Activated T-helper 9 cell treated with anti-CD3 and anti-CD28 coated beads, Interleukin-2, amount 50 U/mL, for 16 hours (primary cell): ENCODE measurements around the gene WFDC6.

ENCODE experiments used
- DNase-seq: peaks from one replicate; pipeline ENCODE4 v3.0.0-alpha.2; 2020; ENCODE audit warnings: low read depth

The WFDC6 gene

GRCh38 chr20:45515147-45515913 lies 24.0 kb downstream of the WFDC6 start, which contains the start of gene SPINT3:
Gene SPINT3, minus strand, starts transcription at chr20:45515622. Its CDS starts 14 bp downstream, at chr20:45515608.
- no peak for DNase-seq

GRCh38 chr20:45510242-45510862 lies 28.9 kb downstream of the WFDC6 start:
- DNase-seq: no peak

GRCh38 chr20:45509091-45509490 lies 30.2 kb downstream of the WFDC6 start:
- no peak for DNase-seq

- DNase-seq: no peak
Observed at GRCh38 chr20:45508068-45508886, 31.0 kb downstream of the WFDC6 start.

DNA sequence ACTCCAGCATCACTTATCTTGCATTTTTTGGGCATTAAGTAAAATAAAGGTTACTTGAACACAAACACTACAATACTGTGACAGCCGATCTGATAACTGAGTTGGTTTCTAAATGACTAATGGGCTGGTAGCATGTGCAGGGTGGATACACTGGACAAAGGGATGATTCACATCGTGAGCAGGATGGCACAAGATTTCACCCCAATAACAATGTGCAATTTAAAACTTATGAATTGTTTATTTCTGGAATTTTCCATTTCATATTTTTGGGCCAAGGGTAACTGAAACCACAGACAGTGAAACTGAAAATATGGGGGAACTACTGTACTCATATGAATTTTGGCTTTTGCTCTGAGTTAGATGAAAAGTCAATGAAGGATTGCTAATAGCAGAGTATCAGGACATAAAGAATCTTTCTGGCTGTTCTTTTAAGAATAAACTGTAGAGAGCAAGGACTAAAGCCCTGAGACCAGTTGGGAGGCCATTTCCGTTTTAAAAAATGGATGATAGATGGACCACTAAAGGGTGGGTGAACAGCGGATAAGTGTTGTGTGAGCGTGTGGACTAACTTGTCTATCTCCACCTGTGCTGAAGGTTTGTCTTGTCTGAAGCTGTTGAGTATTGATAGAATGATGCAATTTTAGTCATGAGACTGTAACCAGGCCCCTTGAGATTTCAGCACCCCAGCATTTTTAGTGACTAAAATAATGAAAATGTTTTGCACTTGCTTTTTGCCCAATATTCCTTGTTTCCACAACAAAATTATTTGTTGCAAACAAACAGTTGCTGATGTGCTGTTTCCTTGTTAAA lies 32.1 kb downstream of the WFDC6 start:
- DNase-seq: no peak

DNA sequence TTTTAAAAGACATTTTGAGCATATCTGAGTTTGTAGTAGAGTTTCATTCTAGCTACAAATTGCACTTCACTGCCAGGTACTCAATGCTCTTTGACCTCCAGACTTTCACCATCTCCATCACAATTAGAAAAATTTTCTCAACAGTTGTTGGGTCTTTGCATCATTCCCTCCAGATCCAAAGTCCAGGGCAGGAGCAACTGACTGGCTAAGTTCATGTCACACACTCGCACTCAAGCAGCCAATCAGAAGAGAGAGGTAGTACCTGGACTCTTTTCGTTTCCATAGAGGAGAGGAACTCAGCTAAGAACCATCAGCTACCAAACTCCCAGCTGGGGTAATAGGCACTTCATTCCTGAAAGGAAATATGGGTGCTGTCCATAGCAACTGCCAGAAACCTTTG lies 32.9 kb downstream of the WFDC6 start:
- no peak for DNase-seq

DNA sequence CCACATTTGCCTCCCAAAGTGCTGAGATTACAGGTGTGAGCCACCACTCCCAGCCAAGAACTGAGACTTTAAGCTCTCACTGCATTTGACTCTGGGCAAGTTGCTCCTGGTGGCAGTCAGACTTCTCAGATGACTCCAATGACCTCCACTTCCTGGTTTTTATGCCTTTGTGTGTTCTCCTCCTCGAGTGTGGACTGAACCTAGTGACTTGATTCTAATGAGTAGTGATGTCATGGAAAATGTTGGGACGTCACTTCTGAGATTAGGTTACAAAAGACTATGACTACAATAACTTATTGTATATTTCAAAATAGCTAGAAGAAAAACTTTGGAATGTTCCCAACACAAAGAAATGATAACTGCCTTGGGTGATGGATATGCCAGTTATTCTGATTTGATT lies 35.9 kb downstream of the WFDC6 start:
- DNase-seq: no peak

DNA sequence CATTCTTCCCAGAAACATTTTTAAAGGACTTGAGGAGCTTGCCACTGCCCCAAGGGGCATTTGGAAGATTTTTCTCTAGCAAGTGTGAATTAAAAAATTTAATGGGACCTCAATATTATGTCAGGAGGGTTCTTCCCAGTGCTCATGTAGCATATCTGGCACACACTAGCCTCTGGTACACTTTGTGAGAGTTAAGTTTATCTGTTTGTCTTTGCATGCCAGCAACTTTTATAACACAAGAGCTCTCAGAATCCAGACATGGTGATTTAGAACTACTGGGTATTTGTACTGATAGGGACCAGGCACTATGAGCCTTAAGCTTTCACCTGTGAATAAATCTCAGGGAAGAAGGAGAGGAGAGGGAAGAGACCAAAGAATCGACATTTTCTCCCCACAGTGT lies 36.7 kb downstream of the WFDC6 start:
- no peak for DNase-seq

- no peak for DNase-seq
Observed at GRCh38 chr20:45501600-45501999, 37.7 kb downstream of the WFDC6 start.

DNA sequence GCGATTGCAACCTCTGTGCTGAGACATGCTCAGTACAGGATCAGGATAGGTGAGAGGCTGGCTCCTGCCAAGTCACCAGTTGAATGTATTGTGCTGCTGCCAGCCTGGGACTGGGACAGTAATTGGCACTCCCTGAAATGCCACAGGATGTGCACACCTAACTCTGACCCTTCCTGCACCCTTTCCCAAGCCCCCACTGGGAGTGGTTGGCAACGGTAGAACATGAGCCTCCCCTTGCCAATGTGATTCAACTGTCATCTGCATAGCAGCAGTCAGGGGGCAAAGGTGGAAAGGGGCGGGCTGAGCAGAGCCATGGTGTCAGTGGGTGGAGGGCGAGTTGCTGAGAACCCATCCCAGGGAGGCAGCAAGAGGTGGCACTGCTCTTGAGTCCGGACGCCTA lies 39.3 kb downstream of the WFDC6 start:
- no peak for DNase-seq

DNA sequence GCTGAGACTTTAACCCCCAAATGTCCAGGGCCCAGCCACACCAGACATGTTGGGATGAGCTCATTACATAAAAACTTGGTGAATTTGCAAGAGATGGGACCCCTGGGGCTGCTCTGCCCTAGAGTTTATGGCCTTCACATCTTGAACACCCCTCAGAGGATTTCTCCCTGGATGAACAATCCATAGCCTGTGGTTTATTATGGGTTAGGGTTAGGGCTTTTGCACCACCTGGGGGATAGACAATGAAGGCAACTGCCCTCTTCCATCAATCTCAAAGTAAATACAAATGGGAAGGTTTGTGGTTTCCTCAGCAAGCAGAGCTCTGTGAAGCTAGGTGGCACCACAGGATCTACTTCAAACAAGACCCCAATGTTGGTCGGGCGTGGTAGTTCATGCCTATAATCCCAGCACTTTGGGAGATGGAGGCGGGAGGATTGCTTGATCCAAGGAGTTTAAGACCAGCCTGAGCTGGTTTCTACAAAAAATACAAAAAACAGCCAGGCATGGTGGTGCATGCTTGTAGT lies 41.2 kb downstream of the WFDC6 start:
- DNase-seq: no peak

- DNase-seq: no peak
Observed at GRCh38 chr20:45496166-45496565, 43.1 kb downstream of the WFDC6 start.

DNA sequence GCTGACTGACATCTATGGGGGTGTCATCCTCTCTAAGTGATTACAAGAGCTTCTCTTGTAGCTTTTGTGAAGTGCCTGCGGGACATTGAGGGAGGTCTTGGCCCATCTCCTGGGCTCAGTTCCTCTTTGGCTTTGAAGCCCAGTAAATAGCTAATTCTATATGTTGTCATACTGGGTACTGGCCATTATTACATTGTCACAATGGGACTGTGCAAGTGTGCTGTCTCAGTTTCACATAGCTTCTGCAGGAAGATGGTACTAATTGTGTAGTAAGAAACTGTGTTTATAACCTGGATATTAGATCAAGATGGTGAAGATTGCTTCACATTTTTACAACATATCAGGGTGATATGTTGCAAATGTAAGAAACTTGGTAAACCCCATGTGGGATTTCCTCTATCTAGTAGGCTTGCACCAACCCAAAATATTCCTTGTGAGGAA lies 43.8 kb downstream of the WFDC6 start:
- no peak for DNase-seq

GRCh38 chr20:45489083-45489531 lies 50.2 kb downstream of the WFDC6 start:
- DNase-seq: no peak

GRCh38 chr20:45487231-45487635 lies 52.0 kb downstream of the WFDC6 start:
- DNase-seq: no peak

GRCh38 chr20:45485388-45485787 lies 53.9 kb downstream of the WFDC6 start:
- no peak for DNase-seq

GRCh38 chr20:45484676-45485075 lies 54.6 kb downstream of the WFDC6 start:
- DNase-seq: no peak
